ENCODE results near the gene ANKRD44.
"Not testable (repeated sequence)": the region's sequence is repeated elsewhere in the genome, so short reads cannot be mapped to it uniquely, and the experiment has no call there.

ANKRD44 gene

GRCh38 chr2:197353393-197354168, 43.0 kb upstream of the ANKRD44 start:
- no peak overlapping the region for H3K4me3 ChIP-seq (ENCODE audit: low read depth, low read length)
- TF ChIP-seq, protein P1, sequence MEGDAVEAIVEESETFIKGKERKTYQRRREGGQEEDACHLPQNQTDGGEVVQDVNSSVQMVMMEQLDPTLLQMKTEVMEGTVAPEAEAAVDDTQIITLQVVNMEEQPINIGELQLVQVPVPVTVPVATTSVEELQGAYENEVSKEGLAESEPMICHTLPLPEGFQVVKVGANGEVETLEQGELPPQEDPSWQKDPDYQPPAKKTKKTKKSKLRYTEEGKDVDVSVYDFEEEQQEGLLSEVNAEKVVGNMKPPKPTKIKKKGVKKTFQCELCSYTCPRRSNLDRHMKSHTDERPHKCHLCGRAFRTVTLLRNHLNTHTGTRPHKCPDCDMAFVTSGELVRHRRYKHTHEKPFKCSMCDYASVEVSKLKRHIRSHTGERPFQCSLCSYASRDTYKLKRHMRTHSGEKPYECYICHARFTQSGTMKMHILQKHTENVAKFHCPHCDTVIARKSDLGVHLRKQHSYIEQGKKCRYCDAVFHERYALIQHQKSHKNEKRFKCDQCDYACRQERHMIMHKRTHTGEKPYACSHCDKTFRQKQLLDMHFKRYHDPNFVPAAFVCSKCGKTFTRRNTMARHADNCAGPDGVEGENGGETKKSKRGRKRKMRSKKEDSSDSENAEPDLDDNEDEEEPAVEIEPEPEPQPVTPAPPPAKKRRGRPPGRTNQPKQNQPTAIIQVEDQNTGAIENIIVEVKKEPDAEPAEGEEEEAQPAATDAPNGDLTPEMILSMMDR (conservative IDR thresholded peaks at IDR 0.05; ENCODE audit: low read depth, low read length), result no peak
- DNase-seq (ENCODE audit: low read depth), result no peak

- TF ChIP-seq, protein P1 (conservative IDR thresholded peaks at IDR 0.05; ENCODE audit: low read depth, low read length), result no peak
- H3K4me3 ChIP-seq (ENCODE audit: low read depth, low read length), result no peak overlapping the region
- DNase-seq (ENCODE audit: low read depth), result no peak
Observed at GRCh38 chr2:197349699-197350098, 39.1 kb upstream of the ANKRD44 start.

GRCh38 chr2:197348721-197349360, 38.3 kb upstream of the ANKRD44 start:
- no peak overlapping the region for H3K4me3 ChIP-seq (ENCODE audit: low read depth, low read length)
- TF ChIP-seq, protein P1 (conservative IDR thresholded peaks at IDR 0.05; ENCODE audit: low read depth, low read length), result no peak
- no peak for DNase-seq (ENCODE audit: low read depth)

DNA sequence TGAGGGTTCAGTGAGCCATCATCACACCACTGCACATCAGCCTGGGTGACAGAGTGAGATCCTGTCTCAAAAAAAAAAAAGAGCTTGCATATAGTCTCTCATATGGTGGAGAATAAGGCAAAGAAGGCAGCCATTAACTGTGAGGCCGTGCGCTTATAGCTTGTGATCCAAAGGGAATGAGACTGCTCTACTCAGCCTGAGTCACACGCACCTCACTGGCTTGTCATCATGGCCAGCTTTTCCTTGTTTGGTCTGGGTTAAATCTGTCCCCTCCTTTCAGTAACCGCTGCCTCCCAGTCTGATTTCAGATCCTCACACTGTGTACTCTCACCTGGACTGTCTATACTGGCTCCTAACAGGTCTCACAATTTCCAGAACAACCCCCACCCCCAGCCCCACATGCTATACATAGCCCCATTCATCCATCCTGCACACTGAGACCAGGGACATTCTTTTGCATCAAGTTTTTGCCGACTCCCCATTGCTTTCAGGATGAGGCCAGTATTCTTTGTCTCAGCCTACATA, 35.3 kb upstream of the ANKRD44 start:
- DNase-seq (ENCODE audit: low read depth), result no peak
- TF ChIP-seq, protein P1 (conservative IDR thresholded peaks at IDR 0.05; ENCODE audit: low read depth, low read length), result no peak
- no peak overlapping the region for H3K4me3 ChIP-seq (ENCODE audit: low read depth, low read length)

GRCh38 chr2:197343968-197344367, 33.4 kb upstream of the ANKRD44 start:
- H3K4me3 ChIP-seq (ENCODE audit: low read depth, low read length); DNase-seq (ENCODE audit: low read depth): not testable (repeated sequence)

GRCh38 chr2:197340591-197340990, 30.0 kb upstream of the ANKRD44 start:
- no peak overlapping the region for H3K4me3 ChIP-seq (ENCODE audit: low read depth, low read length)
- TF ChIP-seq, protein P1 (conservative IDR thresholded peaks at IDR 0.05; ENCODE audit: low read depth, low read length), result no peak
- DNase-seq (ENCODE audit: low read depth), result no peak

- H3K4me3 ChIP-seq (ENCODE audit: low read depth, low read length), result no peak overlapping the region
- TF ChIP-seq, protein P1 (conservative IDR thresholded peaks at IDR 0.05; ENCODE audit: low read depth, low read length), result no peak
- no peak for DNase-seq (ENCODE audit: low read depth)
Observed at GRCh38 chr2:197339496-197340220, 29.1 kb upstream of the ANKRD44 start.
